Stimulated activated CD8-positive, alpha-beta memory T cell treated with anti-CD3 and anti-CD28 coated beads, Interleukin-15, amount 100 ng/mL, for 48 hours (primary cell): Measurements from ENCODE around the gene DEFB118.
"Not testable (repeated sequence)": the region's sequence is repeated elsewhere in the genome, so short reads cannot be mapped to it uniquely, and the experiment has no call there.

Source experiments
- DNase-seq, 2 donors: peaks; one replicate each; pipeline ENCODE4 v3.0.0-alpha.2; 2020; ENCODE audit warnings: low read depth in 2 of 2

Gene DEFB118, protein sequence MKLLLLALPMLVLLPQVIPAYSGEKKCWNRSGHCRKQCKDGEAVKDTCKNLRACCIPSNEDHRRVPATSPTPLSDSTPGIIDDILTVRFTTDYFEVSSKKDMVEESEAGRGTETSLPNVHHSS

DNA sequence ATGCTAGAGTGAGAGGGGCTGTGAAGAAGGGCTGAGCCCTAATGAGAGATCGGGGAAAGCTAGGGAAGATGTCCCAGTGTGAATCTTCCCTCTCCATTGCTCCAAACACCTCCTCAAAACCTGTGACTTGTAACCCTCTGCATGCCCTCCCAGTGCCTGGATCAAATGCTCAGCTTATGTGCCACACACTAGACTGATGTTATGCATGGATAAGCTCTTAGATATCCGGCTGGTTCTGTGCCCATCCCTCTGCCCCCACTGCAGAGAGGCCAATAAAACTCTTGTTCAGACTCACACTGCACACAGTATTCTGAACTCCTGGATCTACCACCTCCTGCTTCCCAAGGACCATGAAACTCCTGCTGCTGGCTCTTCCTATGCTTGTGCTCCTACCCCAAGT is at the start of gene DEFB118:
Gene DEFB118, plus strand, starts transcription at position 301 of the 400 bp plus-strand sequence. Its CDS starts 50 bp downstream, at position 351.
- DNase-seq, result no peak

DNA sequence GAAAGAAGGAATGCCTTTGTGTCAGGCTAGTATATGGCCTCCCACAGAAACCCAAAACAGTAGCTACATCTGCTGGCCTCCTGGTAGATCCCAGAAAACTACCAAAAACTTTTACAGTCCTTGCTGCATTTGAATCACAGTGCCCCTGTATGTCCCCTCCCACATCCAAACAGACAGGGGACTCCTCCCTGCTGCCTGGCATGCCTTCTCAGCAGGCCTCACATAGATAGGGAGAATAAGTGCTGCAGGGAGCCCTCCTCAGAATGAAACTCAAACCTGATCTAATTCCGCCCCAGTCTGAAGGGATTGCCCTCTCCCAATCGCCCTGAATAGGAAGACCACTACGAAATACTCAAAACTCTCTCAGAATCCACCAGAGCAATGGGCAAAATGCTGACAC is 45.9 kb upstream of the DEFB118 start:
- DNase-seq, result no peak

DNA sequence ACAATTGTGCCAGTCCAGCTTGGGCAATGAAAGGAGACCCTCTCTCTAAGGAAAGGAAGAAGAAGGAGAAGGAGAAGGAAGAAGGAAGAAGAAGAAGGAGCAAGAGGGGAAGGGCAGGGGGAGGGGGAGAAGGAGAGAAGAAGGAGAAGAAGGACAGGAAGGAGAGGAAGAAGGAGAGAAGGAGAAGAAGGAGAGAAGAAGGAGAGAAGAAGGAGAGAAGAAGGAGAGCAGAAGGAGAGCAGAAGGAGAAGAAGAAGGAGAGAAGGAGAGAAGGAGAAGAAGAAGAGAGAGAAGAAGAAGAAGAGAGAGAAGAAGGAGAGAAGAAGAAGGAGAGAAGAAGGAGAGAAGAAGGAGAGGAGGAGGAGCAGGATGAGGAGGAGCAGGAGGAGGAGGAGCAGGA is 37.5 kb upstream of the DEFB118 start:
- no peak for DNase-seq

DNA sequence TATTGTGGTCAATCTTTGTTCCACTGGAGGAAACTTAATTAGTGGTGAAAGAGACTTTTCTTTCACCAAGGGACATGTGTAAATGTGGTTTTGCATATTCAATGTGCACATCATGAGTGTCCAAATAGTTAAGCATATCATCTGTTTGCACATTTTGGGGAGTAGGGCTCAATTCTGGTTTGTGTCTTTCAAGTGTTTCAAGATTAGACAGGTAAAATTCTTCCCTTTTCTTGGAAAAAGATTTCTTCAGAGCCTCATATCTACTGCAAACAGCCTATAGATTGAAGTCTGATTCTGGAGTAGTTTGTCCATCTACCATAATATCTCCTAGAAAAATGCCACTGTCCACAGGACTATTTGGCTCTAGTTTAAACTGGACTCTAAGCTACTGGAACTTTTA is 26.9 kb upstream of the DEFB118 start:
- DNase-seq, result no peak

DNA sequence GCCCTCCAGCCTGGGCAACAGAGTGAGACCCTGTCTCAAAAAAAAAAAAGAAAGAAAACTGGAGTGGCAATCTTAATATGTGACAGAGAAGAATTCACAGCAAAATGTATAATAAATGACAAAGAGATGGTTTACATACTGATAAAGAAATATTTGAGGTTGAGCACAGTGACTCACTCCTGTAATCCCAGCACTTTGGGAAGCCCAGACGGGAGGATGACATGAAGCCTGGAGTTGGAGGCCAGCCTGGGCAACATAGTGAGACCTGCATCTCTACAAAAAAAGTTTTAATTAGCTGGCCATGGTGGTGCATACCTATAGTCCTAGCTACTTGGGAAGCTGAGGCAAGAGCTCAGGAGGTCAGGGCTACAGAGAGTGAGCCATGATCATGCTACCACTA is 12.4 kb upstream of the DEFB118 start:
- DNase-seq, result no peak

DNA sequence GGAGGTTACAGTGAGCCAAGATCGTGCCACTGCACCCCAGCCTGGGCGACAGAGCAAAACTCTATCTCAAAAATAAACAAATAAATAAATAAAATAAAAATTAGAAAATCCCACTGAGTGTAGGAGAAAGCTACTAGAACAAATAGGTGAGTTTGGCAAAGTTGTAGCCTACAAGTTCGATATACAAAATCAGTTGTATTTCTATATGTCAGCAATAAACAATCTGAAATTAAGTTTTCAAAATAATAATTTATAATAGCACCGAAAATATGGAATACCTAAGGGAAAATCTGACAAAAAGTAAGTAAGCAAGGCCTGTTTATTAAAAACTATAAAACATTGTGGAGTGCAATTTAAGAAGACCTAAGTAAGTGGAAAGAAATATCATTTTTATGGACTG is 5.1 kb upstream of the DEFB118 start:
- no peak for DNase-seq

DNA sequence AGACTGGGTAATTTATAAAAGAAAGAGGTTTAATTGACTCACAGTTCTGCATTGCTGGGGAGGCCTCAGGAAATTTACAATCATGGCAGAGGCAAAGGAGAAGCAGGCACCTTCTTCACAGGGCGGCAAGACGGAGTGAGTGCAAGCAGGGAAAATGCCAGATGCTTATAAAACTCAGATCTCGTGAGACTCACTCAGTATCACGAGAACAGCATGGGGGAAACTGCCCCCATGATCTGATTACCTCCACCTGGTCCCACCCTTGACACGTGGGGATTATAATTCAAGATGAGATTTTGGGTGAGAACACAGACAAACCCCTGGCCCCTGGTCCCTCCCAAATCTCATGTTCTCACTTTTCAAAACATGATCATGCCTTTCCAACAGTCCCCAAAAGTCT is 4.1 kb upstream of the DEFB118 start:
- not testable (repeated sequence) for DNase-seq

DNA sequence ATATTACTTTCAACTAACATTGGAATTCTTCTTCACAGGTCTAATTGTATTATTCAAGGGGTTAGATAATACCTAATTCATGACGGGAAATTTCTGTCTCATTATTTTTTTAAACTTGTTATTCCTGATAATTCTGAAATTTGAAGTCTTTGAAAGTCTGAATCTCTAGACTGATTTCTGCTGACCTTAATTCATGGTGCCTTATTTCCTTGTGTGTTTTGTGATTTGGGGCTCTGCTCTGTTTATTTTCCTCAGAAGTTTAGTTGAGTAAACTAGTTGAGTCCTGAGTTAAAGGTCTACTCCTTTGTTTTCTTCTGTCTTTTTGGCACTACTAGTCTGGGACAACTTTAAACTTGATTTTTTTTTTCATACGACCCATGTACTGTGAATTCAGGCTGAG is 5.9 kb downstream of the DEFB118 start:
- DNase-seq, result no peak

DNA sequence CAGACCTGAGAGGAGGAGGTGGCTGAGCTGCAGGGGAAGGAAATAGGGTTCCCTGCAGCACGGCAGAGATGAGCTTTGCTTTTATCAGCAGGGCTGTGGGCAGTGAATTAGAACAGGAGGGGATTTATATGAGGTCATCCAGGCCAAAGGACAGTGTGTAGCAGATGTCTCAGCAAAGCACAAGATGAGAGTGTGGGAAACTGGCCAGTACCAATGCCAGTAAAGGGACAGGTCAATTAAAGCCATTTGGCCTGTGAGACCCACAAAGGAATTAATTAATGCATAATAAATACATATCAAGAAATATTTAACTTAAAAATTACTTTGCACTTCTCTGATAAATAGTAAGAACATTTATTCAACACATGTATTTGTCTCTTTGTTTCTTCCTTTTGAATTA is 22.1 kb downstream of the DEFB118 start, which contains the start of gene DEFB119:
Gene DEFB119, minus strand, starts transcription at position 101 of the 400 bp plus-strand sequence. CDS start 107 bp downstream, outside the sequence.
- no peak for DNase-seq

DNA sequence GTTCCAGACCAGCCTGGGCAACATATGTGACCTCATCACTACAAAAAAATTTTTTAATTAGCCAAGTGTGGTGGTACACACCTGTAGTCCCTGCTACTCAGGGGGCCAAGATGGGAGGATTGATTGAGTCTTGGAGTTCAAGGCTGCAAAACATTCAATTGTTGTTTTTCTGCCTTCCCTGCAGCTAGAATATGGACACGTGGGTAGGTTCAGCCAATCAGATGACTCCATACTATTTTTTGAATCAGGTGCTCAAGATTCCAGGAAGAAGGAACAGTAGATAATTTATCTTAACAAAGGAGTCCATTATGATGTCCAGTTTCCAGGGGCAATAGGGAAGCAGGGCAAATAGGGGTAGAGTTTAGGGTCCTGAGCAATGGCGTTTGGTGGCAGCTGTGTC is 24.4 kb downstream of the DEFB118 start:
- no peak for DNase-seq

DNA sequence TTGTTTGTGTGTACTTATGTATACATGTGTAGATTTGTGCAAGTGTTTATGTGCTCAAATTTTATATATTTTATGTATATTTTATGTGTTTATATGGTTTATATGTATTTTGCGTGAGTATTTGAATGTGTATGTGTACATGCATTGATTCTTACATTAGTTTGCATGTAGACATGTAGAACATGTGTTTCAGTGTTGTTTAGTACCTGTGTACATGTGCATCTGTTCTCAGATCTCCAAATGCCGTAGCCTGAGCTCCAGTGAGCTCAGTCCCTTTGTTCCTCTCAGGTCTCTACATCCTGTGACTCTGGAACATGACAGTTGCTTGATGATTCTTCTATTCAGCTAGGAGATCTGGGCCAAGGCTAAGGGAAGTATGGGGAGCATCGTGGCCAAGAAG is 26.5 kb downstream of the DEFB118 start:
- no peak for DNase-seq

DNA sequence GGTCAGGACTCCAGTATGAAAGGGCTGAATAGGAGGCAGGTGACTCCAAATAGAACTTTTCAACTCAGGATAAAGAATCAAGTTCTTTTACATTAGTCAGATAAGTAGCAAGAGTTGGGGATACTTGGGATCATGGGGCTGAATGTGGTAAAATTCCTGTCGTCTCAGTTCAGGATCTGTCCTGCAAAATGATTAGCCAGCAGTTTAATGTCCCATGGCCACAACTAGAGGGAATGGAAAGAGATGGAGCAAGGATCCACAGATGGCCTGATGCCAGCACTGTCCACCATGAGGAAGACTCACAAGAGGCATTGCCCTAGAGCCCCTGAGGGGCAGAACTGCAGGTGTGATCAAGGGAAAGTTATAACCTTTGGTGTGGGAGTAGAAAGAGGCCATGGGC is 35.5 kb downstream of the DEFB118 start:
- no peak for DNase-seq

DNA sequence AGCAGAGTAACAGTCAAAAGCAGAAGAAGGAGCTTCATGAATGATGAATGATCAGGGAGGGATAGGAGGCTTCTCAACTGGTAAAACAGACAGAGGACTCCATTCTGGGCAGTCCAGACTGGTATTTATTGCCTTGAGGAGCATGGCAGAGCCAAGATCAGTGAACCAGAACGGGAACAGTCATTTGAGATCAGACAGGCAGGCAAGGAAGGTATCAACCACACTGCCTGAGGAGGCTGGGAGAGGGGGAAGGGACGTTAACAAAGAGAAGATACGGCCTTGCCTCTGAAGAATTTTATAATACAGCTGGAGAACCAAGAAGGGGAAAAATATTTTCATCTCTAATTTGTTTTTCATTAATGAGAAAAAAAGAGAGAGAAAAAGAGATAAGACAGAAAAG is 37.7 kb downstream of the DEFB118 start, which contains the start of gene DEFB121:
Gene DEFB121, minus strand, starts transcription at position 101 of the 400 bp plus-strand sequence. Its CDS starts 63 bp downstream, at position 38.
- DNase-seq, result no peak

DNA sequence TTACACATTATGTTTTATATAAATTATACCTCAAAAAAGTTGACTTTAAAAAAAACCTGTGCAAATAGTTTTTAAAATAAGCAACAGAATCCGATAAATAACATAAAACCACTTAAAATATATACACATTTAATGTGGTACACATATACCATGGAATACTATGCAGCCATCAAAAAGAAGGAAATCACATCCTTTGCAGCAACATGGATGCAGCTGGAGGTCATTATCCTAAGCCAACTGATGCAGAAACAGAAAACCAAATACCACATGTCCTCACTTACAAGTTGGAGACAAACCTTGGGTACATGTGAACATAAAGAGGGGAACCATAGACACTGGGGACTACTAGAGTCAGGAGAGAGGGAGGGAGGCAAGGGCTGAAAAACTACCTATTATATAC is 41.6 kb downstream of the DEFB118 start:
- DNase-seq, result no peak

DNA sequence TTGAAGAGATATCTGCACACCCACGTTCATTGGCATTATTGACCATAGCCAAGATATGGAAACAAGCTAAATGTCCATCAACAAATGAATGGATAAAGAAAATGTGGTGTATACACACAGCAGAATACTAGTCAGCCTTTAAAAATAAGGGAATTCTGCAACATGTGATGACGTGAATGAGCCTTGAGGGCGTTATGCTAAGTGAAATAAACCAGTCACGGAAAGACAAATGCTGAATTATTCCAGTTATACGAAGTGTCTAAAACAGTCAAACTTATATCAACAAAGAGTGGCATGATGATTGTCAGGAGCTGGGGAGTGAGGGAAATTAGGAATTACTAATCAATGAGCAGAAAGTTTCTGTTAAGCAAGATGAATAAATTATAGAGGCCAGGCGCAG is 46.0 kb downstream of the DEFB118 start:
- no peak for DNase-seq

DNA sequence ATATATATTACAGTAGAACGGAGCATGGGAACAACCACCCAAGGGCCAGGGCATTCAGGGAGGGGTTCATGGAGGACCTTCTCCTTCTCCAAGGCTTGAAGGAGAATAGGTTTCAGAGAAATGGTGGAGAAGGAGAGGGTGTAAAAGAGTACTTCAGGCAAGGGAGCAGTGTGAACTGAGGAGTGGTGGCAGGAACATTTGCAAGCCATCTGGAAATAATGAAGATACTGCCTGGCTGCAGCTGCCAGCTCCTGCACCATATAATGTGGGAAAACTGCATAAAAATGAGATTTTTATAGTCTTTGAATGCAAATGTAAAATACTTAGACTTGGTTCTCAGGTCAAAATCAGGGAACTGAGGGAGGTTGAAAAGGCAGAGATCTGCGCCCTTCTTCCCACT is 47.3 kb downstream of the DEFB118 start:
- DNase-seq, result no peak

DNA sequence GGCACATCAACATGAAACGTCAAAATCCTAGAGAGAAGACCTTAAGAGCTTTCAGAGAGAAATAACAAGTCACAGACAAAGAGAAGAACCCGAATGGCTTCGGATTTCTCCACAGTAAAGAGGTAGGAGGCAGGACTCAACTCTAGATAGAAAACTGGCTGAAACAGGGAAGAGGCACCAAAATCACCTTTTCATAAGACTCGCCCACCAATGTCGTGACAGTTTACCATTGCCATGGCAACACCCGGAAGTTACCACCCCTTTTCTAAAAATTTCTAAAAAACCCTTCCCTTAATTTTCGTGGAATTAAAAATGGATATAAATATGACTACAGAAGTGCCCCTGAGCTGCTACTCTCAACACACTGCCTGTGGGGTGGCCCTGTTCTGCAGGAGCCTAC is 49.9 kb downstream of the DEFB118 start:
- no peak for DNase-seq
